OCI-LY1 (cell line): Measurements from ENCODE around the gene LAMTOR4.
A peak's percentile ranks its signal among the peaks of the same experiment; 100 is the strongest.
"Not testable (repeated sequence)": the region's sequence is repeated elsewhere in the genome, so short reads cannot be mapped to it uniquely, and the experiment has no call there.

ENCODE experiments used
- H2AFZ ChIP-seq: fragments of 200-600 bp; sonication (generic), shearing (Covaris generic); 2 replicates; pipeline ENCODE4 v1.6.0; 2014; ENCODE audit warnings: antibody characterized with exemption, mild to moderate bottlenecking, low read length
- H3F3A ChIP-seq: fragments of 200-600 bp; sonication (generic), shearing (Covaris generic); 2 replicates; pipeline ENCODE4 v1.6.0; 2014; ENCODE audit warnings: mild to moderate bottlenecking, antibody characterized with exemption, low read length, moderate library complexity; ENCODE audit not compliant: insufficient read depth
- H3K27ac ChIP-seq: fragments of 200-600 bp; sonication (generic); 2 replicates; pipeline ENCODE4 v1.5.1; 2014; ENCODE audit warnings: low read length, mixed run types, mild to moderate bottlenecking, low read depth; ENCODE audit not compliant: poor library complexity, severe bottlenecking
- H3K27me3 ChIP-seq: fragments of 200-600 bp; sonication (generic); 2 replicates; pipeline ENCODE4 v1.6.0; 2014; ENCODE audit warnings: antibody characterized with exemption, mild to moderate bottlenecking, low read length, moderate library complexity; ENCODE audit not compliant: insufficient read depth
- H3K36me3 ChIP-seq: fragments of 200-600 bp; sonication (generic); 2 replicates; pipeline ENCODE4 v1.6.1; 2014; ENCODE audit warnings: mild to moderate bottlenecking, antibody characterized with exemption, low read length, moderate library complexity, mixed read lengths; ENCODE audit not compliant: insufficient read depth
- H3K4me1 ChIP-seq: fragments of 200-600 bp; sonication (generic); 2 replicates; pipeline ENCODE4 v1.5.1; 2014; ENCODE audit warnings: mild to moderate bottlenecking, low read length, moderate library complexity; ENCODE audit not compliant: insufficient read depth, severe bottlenecking
- H3K4me2 ChIP-seq: fragments of 200-600 bp; sonication (generic), shearing (Covaris generic); 2 replicates; pipeline ENCODE4 v1.6.1; 2014; ENCODE audit warnings: low read length
- H3K4me3 ChIP-seq: fragments of 200-600 bp; sonication (generic); 2 replicates; pipeline ENCODE4 v1.5.1; 2014; ENCODE audit warnings: low read length, low read depth, mild to moderate bottlenecking, mixed read lengths; ENCODE audit not compliant: poor library complexity, severe bottlenecking
- H3K79me2 ChIP-seq: fragments of 200-600 bp; shearing (Covaris generic); 2 replicates; pipeline ENCODE4 v1.6.1; 2016; ENCODE audit warnings: mixed run types, low read length, mixed read lengths; ENCODE audit not compliant: insufficient read depth
- H3K9ac ChIP-seq: fragments of 200-600 bp; sonication (generic), shearing (Covaris generic); 2 replicates; pipeline ENCODE4 v1.6.1; 2014; ENCODE audit warnings: mild to moderate bottlenecking, low read length, mixed read lengths
- H3K9me2 ChIP-seq: fragments of 200-600 bp; sonication (generic), shearing (Covaris generic); 2 replicates; pipeline ENCODE4 v1.6.1; 2014; ENCODE audit warnings: low read depth, mild to moderate bottlenecking, low read length, mixed read lengths
- H3K9me3 ChIP-seq: fragments of 200-600 bp; shearing (Covaris generic); 2 replicates; pipeline ENCODE4 v1.6.1; 2014; ENCODE audit warnings: low read length, mixed read lengths
- H4K20me1 ChIP-seq: fragments of 200-600 bp; sonication (generic), shearing (Covaris generic); 2 replicates; pipeline ENCODE4 v1.6.0; 2016; ENCODE audit warnings: mild to moderate bottlenecking, low read length; ENCODE audit not compliant: insufficient read depth
- CTCF ChIP-seq: fragments of 200-600 bp; sonication (generic), shearing (Covaris generic); IDR thresholded peaks from 2 replicates; pipeline ENCODE4 v1.5.1; 2017; ENCODE audit warnings: mild to moderate bottlenecking, antibody characterized with exemption, low read length, moderate library complexity, mixed read lengths
- EZH2 ChIP-seq: fragments of 200-600 bp; sonication (generic), shearing (Covaris generic); IDR thresholded peaks from 2 replicates; pipeline ENCODE4 v1.8.0; 2017; ENCODE audit warnings: borderline replicate concordance, mixed run types, mild to moderate bottlenecking, antibody characterized with exemption, low read length, moderate library complexity, mixed read lengths

LAMTOR4 gene

GRCh38 chr7:100191775-100192174 lies 43.1 kb downstream of the LAMTOR4 start:
- peak overlapping the region; percentile 2; the same call in 1 of the 2 replicates for H2AFZ ChIP-seq
- H3K4me3 ChIP-seq: no peak overlapping the region
- peak overlapping the region; percentile 38 for H3K9ac ChIP-seq
- peak overlapping the region; percentile 93 for H3K27ac ChIP-seq
- no peaks in the 10 kb centered on the region for H4K20me1 ChIP-seq
- no peaks in the 10 kb centered on the region for H3K36me3 ChIP-seq
- no peaks in the 10 kb centered on the region for H3K27me3 ChIP-seq
- H3K9me2 ChIP-seq: no peaks in the 10 kb centered on the region
- H3K4me2 ChIP-seq: peak overlapping the region; percentile 29; the same call in 1 of the 2 replicates
- H3K9me3 ChIP-seq: no peaks in the 10 kb centered on the region
- H3F3A ChIP-seq: peaks cover 7% of the 10 kb centered on the region; the same call in 1 of the 2 replicates
- peaks cover 64% of the 10 kb centered on the region for H3K4me1 ChIP-seq
- TF ChIP-seq EZH2 (no peak), CTCF (no peak)
- no peaks in the 10 kb centered on the region for H3K79me2 ChIP-seq

- H3K79me2 ChIP-seq, H3K27me3 ChIP-seq, H3K9me2 ChIP-seq, H3K4me3 ChIP-seq, H3F3A ChIP-seq, H4K20me1 ChIP-seq, H3K36me3 ChIP-seq, H3K9me3 ChIP-seq, H2AFZ ChIP-seq: not testable (repeated sequence)
- Histone ChIP-seq H3K9ac (peak overlapping the region; percentile 38; the same call in 1 of the 2 replicates), H3K27ac (peak overlapping the region; percentile 93), H3K4me1 (peaks cover 64% of the 10 kb centered on the region), H3K4me2 (peak overlapping the region; percentile 29; the same call in 1 of the 2 replicates)
Observed at GRCh38 chr7:100192281-100192862, 43.7 kb downstream of the LAMTOR4 start.

- H3K9me2 ChIP-seq: no peaks in the 10 kb centered on the region
- 0 out of 2 replicates have a peak overlapping the region, but pooled peaks have one; percentile 14 for H2AFZ ChIP-seq
- peak overlapping the region; percentile 29; the same call in 1 of the 2 replicates for H3K4me2 ChIP-seq
- no peak overlapping the region for H3K4me3 ChIP-seq
- H3K79me2 ChIP-seq: no peaks in the 10 kb centered on the region
- H3K27me3 ChIP-seq: no peaks in the 10 kb centered on the region
- peak overlapping the region; percentile 93 for H3K27ac ChIP-seq
- peaks cover 7% of the 10 kb centered on the region; the same call in 1 of the 2 replicates for H3F3A ChIP-seq
- no peaks in the 10 kb centered on the region for H4K20me1 ChIP-seq
- H3K9ac ChIP-seq: peak overlapping the region; percentile 14; the same call in 1 of the 2 replicates
- TF ChIP-seq CTCF: no peak
- TF ChIP-seq EZH2: no peak
- peaks cover 64% of the 10 kb centered on the region for H3K4me1 ChIP-seq
- H3K36me3 ChIP-seq: no peaks in the 10 kb centered on the region
- no peaks in the 10 kb centered on the region for H3K9me3 ChIP-seq
Observed at GRCh38 chr7:100192969-100193368, 44.3 kb downstream of the LAMTOR4 start.

- Histone ChIP-seq H3K9me3 (no peaks in the 10 kb centered on the region), H3K36me3 (no peaks in the 10 kb centered on the region), H3K27ac (peak overlapping the region; percentile 93), H3K9ac (no peak overlapping the region), H3K4me2 (no peak overlapping the region), H3K27me3 (no peaks in the 10 kb centered on the region), H3K4me3 (no peak overlapping the region), H3K9me2 (no peaks in the 10 kb centered on the region), H2AFZ (peak overlapping the region; percentile 6; the same call in 1 of the 2 replicates), H3K79me2 (no peaks in the 10 kb centered on the region), H3K4me1 (peaks cover 56% of the 10 kb centered on the region), H4K20me1 (no peaks in the 10 kb centered on the region), H3F3A (peaks cover 7% of the 10 kb centered on the region; the same call in 1 of the 2 replicates)
- TF ChIP-seq EZH2: no peak
- TF ChIP-seq CTCF: no peak
Observed at GRCh38 chr7:100195222-100195621, 46.5 kb downstream of the LAMTOR4 start.

GRCh38 chr7:100195901-100196322 lies 47.2 kb downstream of the LAMTOR4 start:
- H3K27ac ChIP-seq: peak overlapping the region; percentile 93
- not testable (repeated sequence) for H3K4me2 ChIP-seq, H3K79me2 ChIP-seq, H3K4me3 ChIP-seq, H2AFZ ChIP-seq, H3K9me3 ChIP-seq, H3K27me3 ChIP-seq, H4K20me1 ChIP-seq, H3F3A ChIP-seq, H3K9me2 ChIP-seq, H3K9ac ChIP-seq, H3K36me3 ChIP-seq
- peaks cover 56% of the 10 kb centered on the region for H3K4me1 ChIP-seq
